Smooth muscle cell (in vitro differentiated cells): ENCODE results near the gene MCU. TPM values are rescaled to one million over a fixed set of nuclear protein-coding genes. Genes with fewer than 3 reads are reported as not detected.

ENCODE experiments used
- DNase-seq: peaks from one replicate; lab custom pipeline; 2025; ENCODE audit not compliant: unreplicated experiment; lab: John Stamatoyannopoulos, UW
- H2AFZ ChIP-seq: fragments of 200-600 bp; sonication (generic); 2 replicates; pipeline ENCODE4 v1.6.0; 2016; ENCODE audit warnings: antibody characterized with exemption, low read depth, mild to moderate bottlenecking
- H3F3A ChIP-seq: fragments of 200-600 bp; sonication (generic); 2 replicates; pipeline ENCODE4 v1.6.0; 2017; ENCODE audit warnings: antibody characterized with exemption, low read depth
- H3K27ac ChIP-seq: fragments of 200-600 bp; sonication (generic); 2 replicates; pipeline ENCODE4 v1.5.1; 2016; ENCODE audit warnings: low read depth, mild to moderate bottlenecking
- H3K27me3 ChIP-seq: fragments of 200-600 bp; sonication (generic); 2 replicates; pipeline ENCODE4 v1.6.1; 2016; ENCODE audit warnings: low read depth, mild to moderate bottlenecking
- H3K36me3 ChIP-seq: fragments of 200-600 bp; sonication (generic); 2 replicates; pipeline ENCODE4 v1.5.1; 2016; ENCODE audit warnings: low read depth
- H3K4me1 ChIP-seq: fragments of 200-600 bp; sonication (generic); 2 replicates; pipeline ENCODE4 v1.5.1; 2016; ENCODE audit warnings: low read depth
- H3K4me2 ChIP-seq: fragments of 200-600 bp; sonication (generic); 2 replicates; pipeline ENCODE4 v1.6.0; 2016; ENCODE audit warnings: mild to moderate bottlenecking
- H3K4me3 ChIP-seq: fragments of 200-600 bp; sonication (generic); 2 replicates; pipeline ENCODE4 v1.5.1; 2016; ENCODE audit warnings: mild to moderate bottlenecking
- H3K79me2 ChIP-seq: fragments of 200-600 bp; sonication (generic); 2 replicates; pipeline ENCODE4 v1.6.0; 2016; ENCODE audit warnings: low read depth, mild to moderate bottlenecking
- H3K9ac ChIP-seq: fragments of 200-600 bp; sonication (generic); 2 replicates; pipeline ENCODE4 v1.6.0; 2016; ENCODE audit warnings: low read depth
- H3K9me3 ChIP-seq: fragments of 200-600 bp; sonication (generic); replicated peaks from 2 replicates; pipeline ENCODE4 v1.5.1; 2016; ENCODE audit warnings: low read depth
- H4K20me1 ChIP-seq: fragments of 200-600 bp; sonication (generic); 2 replicates; pipeline ENCODE4 v1.6.0; 2016; ENCODE audit warnings: low read depth
- WGBS: methylation state at CpG from one replicate; pipeline ENCODE4 v1.1.7; 2016; ENCODE audit warnings: low lambda C conversion rate; 5-methylcytosine and 5-hydroxymethylcytosine counted together
- polyA plus RNA-seq: library from polyadenylated mRNA; unstranded; fragments of >200 nt; fragmentation: Nextera tagmentation; extraction: Ambion mirVana; gene quantifications from 2 replicates; pipeline ENCODE4 v1.2.1, GENCODE V29; 2016
- total RNA-seq: library from RNA; depleted of rRNA; stranded (reverse); fragments of >200 nt; gene quantifications from 2 replicates; pipeline ENCODE4 v1.2.3, GENCODE V29; 2014
- TF ChIP-seq, protein P1 (sequence below): fragments of 200-600 bp; sonication (generic); IDR thresholded peaks from 2 replicates; pipeline ENCODE4 v1.5.1; 2017; ENCODE audit warnings: borderline replicate concordance, mild to moderate bottlenecking, antibody characterized with exemption; ENCODE audit not compliant: insufficient read depth, poor library complexity, severe bottlenecking

The MCU gene
- total and polyA plus RNA-seq, 2 experiments from 2014 or later, result 15.4 to 30.4 TPM

DNA sequence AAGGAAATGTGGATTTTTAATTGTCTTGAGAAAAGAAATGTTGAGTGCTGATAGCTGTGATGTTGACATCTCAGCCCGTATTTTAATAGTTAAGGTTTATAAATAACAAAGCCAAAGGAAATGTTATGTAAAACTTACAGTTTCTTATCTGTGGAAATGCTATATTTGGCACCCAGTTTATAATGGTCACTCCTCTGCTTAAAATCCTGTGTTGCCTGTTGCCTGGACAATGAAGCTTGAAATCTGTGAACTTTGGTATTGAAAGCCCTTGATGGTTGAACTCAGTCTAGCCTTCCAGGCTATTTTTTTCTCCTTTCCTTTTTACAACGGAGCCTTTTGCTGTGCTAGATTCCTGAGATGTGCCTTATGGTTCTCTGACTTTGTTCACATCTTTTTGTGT is 46.5 kb downstream of the MCU start:
- Histone ChIP-seq H3K9ac (no peak overlapping the region), H3K4me3 (no peak overlapping the region), H3F3A (no peaks in the 10 kb centered on the region), H3K27me3 (no peaks in the 10 kb centered on the region), H3K36me3 (no peaks in the 10 kb centered on the region), H3K4me1 (no peaks in the 10 kb centered on the region), H3K9me3 (no peaks in the 10 kb centered on the region), H3K4me2 (no peak overlapping the region), H3K27ac (no peak overlapping the region), H4K20me1 (peaks cover 30% of the 10 kb centered on the region), H3K79me2 (peaks cover 21% of the 10 kb centered on the region), H2AFZ (no peak overlapping the region)
- TF ChIP-seq, protein P1, sequence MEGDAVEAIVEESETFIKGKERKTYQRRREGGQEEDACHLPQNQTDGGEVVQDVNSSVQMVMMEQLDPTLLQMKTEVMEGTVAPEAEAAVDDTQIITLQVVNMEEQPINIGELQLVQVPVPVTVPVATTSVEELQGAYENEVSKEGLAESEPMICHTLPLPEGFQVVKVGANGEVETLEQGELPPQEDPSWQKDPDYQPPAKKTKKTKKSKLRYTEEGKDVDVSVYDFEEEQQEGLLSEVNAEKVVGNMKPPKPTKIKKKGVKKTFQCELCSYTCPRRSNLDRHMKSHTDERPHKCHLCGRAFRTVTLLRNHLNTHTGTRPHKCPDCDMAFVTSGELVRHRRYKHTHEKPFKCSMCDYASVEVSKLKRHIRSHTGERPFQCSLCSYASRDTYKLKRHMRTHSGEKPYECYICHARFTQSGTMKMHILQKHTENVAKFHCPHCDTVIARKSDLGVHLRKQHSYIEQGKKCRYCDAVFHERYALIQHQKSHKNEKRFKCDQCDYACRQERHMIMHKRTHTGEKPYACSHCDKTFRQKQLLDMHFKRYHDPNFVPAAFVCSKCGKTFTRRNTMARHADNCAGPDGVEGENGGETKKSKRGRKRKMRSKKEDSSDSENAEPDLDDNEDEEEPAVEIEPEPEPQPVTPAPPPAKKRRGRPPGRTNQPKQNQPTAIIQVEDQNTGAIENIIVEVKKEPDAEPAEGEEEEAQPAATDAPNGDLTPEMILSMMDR, result no peak
- no peak for DNase-seq
- WGBS, result 44% methylated on average over 2 of the region's 2 CpGs

DNA sequence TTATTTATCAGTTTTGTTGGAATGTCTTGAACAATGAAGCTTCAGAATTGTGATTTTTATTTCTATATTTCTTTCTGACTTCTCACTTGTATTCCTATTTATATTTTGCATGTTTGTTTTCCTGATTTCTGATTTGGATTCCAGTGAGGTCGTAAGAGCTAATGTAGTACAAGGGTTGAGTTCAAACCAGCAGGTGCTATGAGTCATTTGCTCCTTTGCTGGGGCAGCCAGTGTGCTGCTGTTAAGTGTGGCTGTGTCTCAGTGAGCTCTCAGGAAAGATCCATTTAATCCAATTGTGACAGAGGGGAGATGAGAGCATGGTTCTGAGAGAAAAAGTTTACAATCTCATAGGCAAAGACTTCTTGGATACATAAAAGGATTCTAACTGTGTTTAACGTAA is 48.6 kb downstream of the MCU start:
- peaks cover 13% of the 10 kb centered on the region for H3K4me1 ChIP-seq
- DNase-seq, result no peak
- TF ChIP-seq, protein P1, result no peak
- H3K9ac ChIP-seq, result no peak overlapping the region
- H3K4me2 ChIP-seq, result no peak overlapping the region
- peaks cover 35% of the 10 kb centered on the region for H4K20me1 ChIP-seq
- H3K9me3 ChIP-seq, result no peaks in the 10 kb centered on the region
- no peak overlapping the region for H3K27ac ChIP-seq
- 66% methylated on average over 2 of the region's 2 CpGs for whole genome bisulfite sequencing
- H2AFZ ChIP-seq, result no peak overlapping the region
- no peaks in the 10 kb centered on the region for H3F3A ChIP-seq
- H3K4me3 ChIP-seq, result no peak overlapping the region
- no peaks in the 10 kb centered on the region for H3K36me3 ChIP-seq
- peaks cover 15% of the 10 kb centered on the region for H3K79me2 ChIP-seq
- H3K27me3 ChIP-seq, result no peaks in the 10 kb centered on the region

DNA sequence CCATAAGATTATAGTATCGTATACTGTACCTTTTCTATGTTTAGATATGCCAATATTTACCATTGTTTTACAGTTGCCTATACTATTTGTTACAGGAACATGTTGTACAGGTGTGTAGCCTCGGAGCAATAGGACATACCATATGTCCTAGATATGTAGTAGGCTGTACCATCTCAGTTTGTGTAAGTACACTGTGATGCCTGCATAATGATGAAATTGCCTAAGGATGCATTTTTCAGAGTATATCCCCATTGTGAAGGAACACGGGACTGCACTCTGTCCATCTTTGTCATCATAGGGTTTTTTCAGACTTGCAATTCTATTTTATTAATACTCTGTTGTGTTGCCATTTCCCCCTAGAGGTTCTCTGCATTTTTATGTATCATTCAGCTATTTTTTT is 50.1 kb downstream of the MCU start:
- whole genome bisulfite sequencing, result 96% methylated on average over 3 of the region's 3 CpGs
- peaks cover 11% of the 10 kb centered on the region for H3K79me2 ChIP-seq
- H3K27ac ChIP-seq, result no peak overlapping the region
- no peak overlapping the region for H3K4me2 ChIP-seq
- TF ChIP-seq, protein P1, result no peak
- no peaks in the 10 kb centered on the region for H3K27me3 ChIP-seq
- peaks cover 35% of the 10 kb centered on the region for H4K20me1 ChIP-seq
- H3K9me3 ChIP-seq, result no peaks in the 10 kb centered on the region
- no peak overlapping the region for H3K9ac ChIP-seq
- peaks cover 13% of the 10 kb centered on the region for H3K4me1 ChIP-seq
- H2AFZ ChIP-seq, result no peak overlapping the region
- DNase-seq, result no peak
- H3K36me3 ChIP-seq, result no peaks in the 10 kb centered on the region
- H3K4me3 ChIP-seq, result no peak overlapping the region
- H3F3A ChIP-seq, result no peaks in the 10 kb centered on the region

DNA sequence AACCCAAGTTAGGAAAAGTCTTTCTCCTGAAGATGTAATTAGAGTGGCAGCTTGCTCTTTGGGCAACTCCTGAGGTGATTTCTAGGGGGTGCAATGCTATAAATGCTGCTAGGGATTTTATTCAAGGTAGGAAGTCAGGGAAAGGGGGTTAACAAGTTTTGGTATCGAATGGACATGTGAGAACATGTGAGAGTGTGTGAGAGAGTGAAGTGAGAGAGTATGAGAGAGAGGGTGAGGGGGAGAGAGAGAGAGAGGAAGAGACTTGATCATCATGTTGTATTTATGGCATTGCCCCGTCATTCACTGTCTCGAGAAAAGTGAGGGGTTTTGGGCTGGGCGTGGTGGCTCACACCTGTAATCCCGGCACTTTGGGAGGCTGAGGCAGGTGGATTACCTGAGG is 50.9 kb downstream of the MCU start:
- Histone ChIP-seq H2AFZ (no peak overlapping the region), H3K4me2 (no peak overlapping the region), H3K4me3 (no peak overlapping the region), H3K9ac (no peak overlapping the region), H3K36me3 (no peaks in the 10 kb centered on the region), H3K27ac (no peak overlapping the region), H3F3A (no peaks in the 10 kb centered on the region), H3K4me1 (peaks cover 13% of the 10 kb centered on the region), H4K20me1 (peaks cover 33% of the 10 kb centered on the region), H3K79me2 (peaks cover 8% of the 10 kb centered on the region), H3K9me3 (no peaks in the 10 kb centered on the region), H3K27me3 (no peaks in the 10 kb centered on the region)
- no peak for DNase-seq
- WGBS, result 97% methylated on average over 5 of the region's 5 CpGs
- TF ChIP-seq, protein P1, result no peak
